ENCODE measurements around the gene TES. TPM values are rescaled to one million over a fixed set of nuclear protein-coding genes. Genes with fewer than 3 reads are reported as not detected.

TES gene
- total RNA-seq (ENCODE audit: unreplicated experiment) = 63.4 TPM
- long read RNA-seq, transcript TES-201 (7 exons, 2,782 nt) = major isoform, 35 of 44 reads
- long read RNA-seq, partial matches to known transcripts = 4 of 44 reads
- long read RNA-seq, other reads (novel, unspliced or antisense) = 5 of 44 reads

- DNase-seq (ENCODE audit: low spot score) = peak; percentile 76
- Mint-ChIP-seq H3K9me3 (ENCODE audit: unreplicated experiment) (no peaks in the 10 kb centered on the region), H3K4me3 (ENCODE audit: unreplicated experiment) (peak within 1 kb of the TSS; percentile 97), H3K27me3 (ENCODE audit: unreplicated experiment) (peaks cover 3% of the 10 kb centered on the region), H3K4me1 (ENCODE audit: unreplicated experiment) (peaks cover 23% of the 10 kb centered on the region), H3K27ac (ENCODE audit: unreplicated experiment) (peak within 1 kb of the TSS; percentile 95), H3K36me3 (ENCODE audit: low read depth, unreplicated experiment) (peaks cover 7% of the 10 kb centered on the region)
- TF ChIP-seq, protein P1, sequence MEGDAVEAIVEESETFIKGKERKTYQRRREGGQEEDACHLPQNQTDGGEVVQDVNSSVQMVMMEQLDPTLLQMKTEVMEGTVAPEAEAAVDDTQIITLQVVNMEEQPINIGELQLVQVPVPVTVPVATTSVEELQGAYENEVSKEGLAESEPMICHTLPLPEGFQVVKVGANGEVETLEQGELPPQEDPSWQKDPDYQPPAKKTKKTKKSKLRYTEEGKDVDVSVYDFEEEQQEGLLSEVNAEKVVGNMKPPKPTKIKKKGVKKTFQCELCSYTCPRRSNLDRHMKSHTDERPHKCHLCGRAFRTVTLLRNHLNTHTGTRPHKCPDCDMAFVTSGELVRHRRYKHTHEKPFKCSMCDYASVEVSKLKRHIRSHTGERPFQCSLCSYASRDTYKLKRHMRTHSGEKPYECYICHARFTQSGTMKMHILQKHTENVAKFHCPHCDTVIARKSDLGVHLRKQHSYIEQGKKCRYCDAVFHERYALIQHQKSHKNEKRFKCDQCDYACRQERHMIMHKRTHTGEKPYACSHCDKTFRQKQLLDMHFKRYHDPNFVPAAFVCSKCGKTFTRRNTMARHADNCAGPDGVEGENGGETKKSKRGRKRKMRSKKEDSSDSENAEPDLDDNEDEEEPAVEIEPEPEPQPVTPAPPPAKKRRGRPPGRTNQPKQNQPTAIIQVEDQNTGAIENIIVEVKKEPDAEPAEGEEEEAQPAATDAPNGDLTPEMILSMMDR (IDR thresholded peaks at IDR 0.05; ENCODE audit: unreplicated experiment) = no peak
These were observed at the start of gene TES for GRCh38 chr7:116210345-116211005. Gene TES, plus strand, starts transcription at chr7:116210539. Its CDS starts 169 bp downstream, at chr7:116210708.

DNA sequence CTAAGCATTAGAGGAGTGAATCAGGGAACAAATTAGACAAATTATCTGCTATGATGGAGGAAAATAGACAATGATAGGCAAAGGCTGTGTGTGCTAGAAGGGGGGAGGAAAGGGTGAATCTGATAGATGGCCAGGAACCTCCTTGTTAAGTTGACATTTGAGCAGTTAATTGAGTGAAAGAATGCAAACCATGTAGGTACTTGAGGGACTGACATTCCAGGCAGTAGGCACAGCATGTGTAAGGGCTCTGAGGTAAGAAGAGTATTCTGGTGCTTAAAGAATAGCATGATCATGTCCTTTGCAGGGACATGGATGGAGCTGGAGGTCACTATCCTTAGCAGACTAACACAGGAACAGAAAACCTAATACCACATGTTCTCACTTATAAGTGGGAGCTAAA is 48.6 kb upstream of the TES start:
- DNase-seq (ENCODE audit: low spot score) = no peak
- Mint-ChIP-seq H3K27me3 (ENCODE audit: unreplicated experiment) (no peaks in the 10 kb centered on the region), H3K9me3 (ENCODE audit: unreplicated experiment) (no peaks in the 10 kb centered on the region), H3K4me3 (ENCODE audit: unreplicated experiment) (no peak overlapping the region), H3K4me1 (ENCODE audit: unreplicated experiment) (no peaks in the 10 kb centered on the region), H3K36me3 (ENCODE audit: low read depth, unreplicated experiment) (no peaks in the 10 kb centered on the region), H3K27ac (ENCODE audit: unreplicated experiment) (no peak overlapping the region)
- TF ChIP-seq, protein P1 (IDR thresholded peaks at IDR 0.05; ENCODE audit: unreplicated experiment) = no peak

GRCh38 chr7:116162254-116162653 is 48.1 kb upstream of the TES start:
- DNase-seq (ENCODE audit: low spot score) = no peak
- TF ChIP-seq, protein P1 (IDR thresholded peaks at IDR 0.05; ENCODE audit: unreplicated experiment) = no peak
- Mint-ChIP-seq H3K27ac (ENCODE audit: unreplicated experiment) (no peak overlapping the region), H3K4me1 (ENCODE audit: unreplicated experiment) (no peaks in the 10 kb centered on the region), H3K36me3 (ENCODE audit: low read depth, unreplicated experiment) (no peaks in the 10 kb centered on the region), H3K9me3 (ENCODE audit: unreplicated experiment) (no peaks in the 10 kb centered on the region), H3K27me3 (ENCODE audit: unreplicated experiment) (no peaks in the 10 kb centered on the region), H3K4me3 (ENCODE audit: unreplicated experiment) (no peak overlapping the region)

GRCh38 chr7:116162992-116163391 is 47.3 kb upstream of the TES start:
- Mint-ChIP-seq H3K4me1 (ENCODE audit: unreplicated experiment) (no peaks in the 10 kb centered on the region), H3K4me3 (ENCODE audit: unreplicated experiment) (no peak overlapping the region), H3K9me3 (ENCODE audit: unreplicated experiment) (no peaks in the 10 kb centered on the region), H3K27me3 (ENCODE audit: unreplicated experiment) (no peaks in the 10 kb centered on the region), H3K36me3 (ENCODE audit: low read depth, unreplicated experiment) (no peaks in the 10 kb centered on the region), H3K27ac (ENCODE audit: unreplicated experiment) (no peak overlapping the region)
- TF ChIP-seq, protein P1 (IDR thresholded peaks at IDR 0.05; ENCODE audit: unreplicated experiment) = no peak
- no peak for DNase-seq (ENCODE audit: low spot score)

DNA sequence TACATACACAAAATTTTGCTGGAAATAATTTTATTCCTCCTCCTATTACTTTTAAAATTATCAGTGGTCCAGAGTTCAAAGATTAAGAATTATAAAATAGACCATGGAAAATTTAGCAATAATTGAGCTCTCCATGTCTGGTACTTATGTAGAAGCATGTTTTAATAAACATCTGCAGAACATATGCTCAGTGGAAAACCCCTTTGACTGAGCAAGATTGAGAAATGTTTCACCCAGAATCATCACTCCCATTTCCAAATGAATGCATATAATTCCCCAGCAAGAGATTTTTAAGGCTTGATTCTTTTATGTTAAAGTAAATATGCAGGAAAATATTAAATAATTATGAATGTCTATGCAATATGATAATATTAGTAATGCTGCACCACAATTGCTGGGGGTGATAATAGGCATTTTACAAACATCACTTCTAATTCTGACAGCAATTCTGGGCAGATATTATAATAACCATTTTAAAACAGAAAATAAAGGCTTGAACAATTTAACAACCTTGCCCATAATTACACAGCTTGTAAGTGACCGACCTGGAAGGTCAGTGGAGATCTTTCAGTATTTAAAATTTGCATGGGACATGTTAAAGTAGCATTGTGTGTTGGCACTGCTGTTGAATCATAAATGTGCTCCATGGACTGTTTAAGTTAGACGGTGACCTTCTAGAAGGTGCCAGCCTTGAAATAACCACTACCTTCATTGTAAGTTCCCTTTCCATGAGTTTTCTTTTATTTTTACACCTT is 45.6 kb upstream of the TES start:
- H3K9me3 Mint-ChIP-seq (ENCODE audit: unreplicated experiment) = no peaks in the 10 kb centered on the region
- H3K4me3 Mint-ChIP-seq (ENCODE audit: unreplicated experiment) = no peak overlapping the region
- no peaks in the 10 kb centered on the region for H3K36me3 Mint-ChIP-seq (ENCODE audit: low read depth, unreplicated experiment)
- TF ChIP-seq, protein P1 (IDR thresholded peaks at IDR 0.05; ENCODE audit: unreplicated experiment) = no peak
- no peaks in the 10 kb centered on the region for H3K4me1 Mint-ChIP-seq (ENCODE audit: unreplicated experiment)
- no peak overlapping the region for H3K27ac Mint-ChIP-seq (ENCODE audit: unreplicated experiment)
- no peak for DNase-seq (ENCODE audit: low spot score)
- no peaks in the 10 kb centered on the region for H3K27me3 Mint-ChIP-seq (ENCODE audit: unreplicated experiment)

All from endothelial cell (in vitro differentiated cells).